Activated effector memory CD4-positive, alpha-beta T cell treated with anti-CD3 and anti-CD28 coated beads, Interleukin-2, amount 50 U/mL, for 16 hours (primary cell): ENCODE measurements around the gene MPPED1.

Source experiments
- DNase-seq: peaks from one replicate; pipeline ENCODE4 v3.0.0-alpha.2; 2020

MPPED1 gene, protein sequence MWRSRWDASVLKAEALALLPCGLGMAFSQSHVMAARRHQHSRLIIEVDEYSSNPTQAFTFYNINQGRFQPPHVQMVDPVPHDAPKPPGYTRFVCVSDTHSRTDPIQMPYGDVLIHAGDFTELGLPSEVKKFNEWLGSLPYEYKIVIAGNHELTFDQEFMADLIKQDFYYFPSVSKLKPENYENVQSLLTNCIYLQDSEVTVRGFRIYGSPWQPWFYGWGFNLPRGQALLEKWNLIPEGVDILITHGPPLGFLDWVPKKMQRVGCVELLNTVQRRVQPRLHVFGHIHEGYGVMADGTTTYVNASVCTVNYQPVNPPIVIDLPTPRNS

GRCh38 chr22:43411869-43412807, at the start of gene MPPED1:
TSS of gene MPPED1 (plus strand) at chr22:43412014. CDS start at chr22:43424986, 12,972 bp downstream.
- DNase-seq, result no peak

- peak; percentile 5 for DNase-seq
These were observed 48.3 kb upstream of the MPPED1 start for GRCh38 chr22:43363315-43364168.

DNA sequence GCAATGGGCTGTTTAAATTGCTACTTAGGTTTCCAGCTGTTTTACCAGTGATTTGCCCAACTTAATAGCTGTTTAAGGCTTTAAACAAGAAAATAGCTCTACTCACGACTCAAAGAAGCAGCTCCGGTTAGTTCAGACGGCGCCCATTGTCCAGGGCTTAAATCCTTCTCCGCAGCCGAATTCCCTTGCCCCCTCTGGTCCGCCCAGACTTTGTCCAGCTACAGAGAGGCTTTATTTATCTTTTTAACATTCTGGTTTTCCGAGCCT, 47.7 kb upstream of the MPPED1 start:
- DNase-seq, result peak; percentile 42

DNA sequence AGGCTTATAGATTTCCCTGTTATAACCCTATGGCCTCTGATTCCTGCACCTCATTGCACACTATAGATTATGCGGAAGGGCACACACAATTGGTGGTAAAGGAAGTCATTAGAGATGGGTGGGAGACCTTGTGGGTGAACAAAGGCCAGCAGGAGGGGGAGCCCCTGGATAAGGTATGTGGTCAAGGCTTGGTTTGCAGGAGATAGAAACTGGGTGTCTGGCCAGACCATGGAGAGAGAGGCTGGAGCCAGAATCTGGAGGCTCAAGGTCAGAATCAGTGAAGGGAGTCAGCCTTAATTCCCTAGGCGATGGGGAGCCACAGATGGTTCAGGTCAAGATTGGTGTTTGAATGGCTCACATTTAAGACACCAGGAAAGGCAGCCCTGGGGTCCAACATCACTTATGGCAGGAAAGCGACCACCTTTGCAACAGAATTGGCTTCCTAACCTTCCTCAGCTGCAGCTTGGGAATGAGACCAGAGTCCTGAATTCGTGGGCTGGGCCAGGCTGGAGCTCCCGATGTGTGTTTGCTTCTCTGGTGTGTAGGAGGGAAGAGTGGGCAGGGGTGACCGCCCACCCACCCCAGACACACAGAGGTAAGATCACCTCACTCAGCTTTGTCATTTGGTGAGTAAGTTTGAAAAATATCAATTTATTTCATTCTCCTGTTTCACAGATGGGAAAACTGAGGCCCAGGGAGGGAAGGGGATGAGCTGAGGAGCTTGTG, 45.9 kb upstream of the MPPED1 start:
- peak; percentile 45 for DNase-seq

GRCh38 chr22:43370036-43370435, 41.8 kb upstream of the MPPED1 start:
- peak; percentile 57 for DNase-seq

DNA sequence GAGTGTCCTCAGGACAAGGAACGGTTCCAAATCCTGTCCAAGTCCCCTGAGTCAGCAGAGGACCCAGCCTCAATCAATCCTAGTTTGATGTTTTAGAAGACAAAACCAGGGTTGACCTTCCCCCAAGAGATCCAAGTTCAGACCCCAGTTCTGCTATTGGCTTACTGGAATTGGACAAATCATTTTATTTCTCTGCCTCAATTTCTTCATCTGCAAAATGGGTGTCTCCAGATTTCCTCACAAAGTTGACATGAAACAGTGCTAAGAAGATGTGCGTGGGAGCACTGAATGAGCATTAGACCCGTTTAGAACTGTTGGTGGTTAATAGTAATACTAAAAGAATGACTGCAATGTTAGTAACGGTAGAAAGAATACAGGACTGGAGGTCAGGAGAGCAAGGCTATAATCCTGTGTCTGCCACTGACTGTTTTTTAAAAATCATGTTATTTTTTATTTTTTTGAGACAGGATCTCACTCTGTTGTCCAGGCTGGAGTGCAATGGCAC, 35.8 kb upstream of the MPPED1 start:
- DNase-seq, result no peak

- DNase-seq, result peak; percentile 65
These were observed 34.9 kb upstream of the MPPED1 start for GRCh38 chr22:43376765-43377547.

- DNase-seq, result no peak
These were observed 34.3 kb upstream of the MPPED1 start for GRCh38 chr22:43377548-43377895.

GRCh38 chr22:43377896-43378704, 33.7 kb upstream of the MPPED1 start:
- peak; percentile 48 for DNase-seq

DNA sequence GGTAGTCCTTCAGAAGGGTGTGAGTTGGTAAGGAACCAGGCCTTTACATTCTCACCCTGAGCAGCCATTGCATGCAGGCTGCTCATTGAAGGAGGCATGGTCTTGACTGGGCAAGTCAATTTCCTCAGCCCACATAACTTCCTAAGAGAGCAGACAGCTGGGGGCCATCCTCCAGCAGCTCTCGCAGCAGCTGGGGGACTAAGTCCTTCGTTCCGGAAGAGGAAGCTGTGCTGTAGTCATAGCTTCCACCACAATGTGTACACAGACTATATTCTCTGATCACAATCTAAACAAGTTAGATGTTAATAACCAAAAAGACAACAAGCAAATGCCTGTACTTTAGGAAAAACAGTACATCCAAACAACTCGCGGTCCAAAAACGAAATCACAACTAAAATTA, 30.1 kb upstream of the MPPED1 start:
- peak; percentile 61 for DNase-seq

- DNase-seq, result peak; percentile 28
These were observed 27.0 kb upstream of the MPPED1 start for GRCh38 chr22:43384863-43385262.

GRCh38 chr22:43385770-43386641, 25.8 kb upstream of the MPPED1 start:
- peak; percentile 89 for DNase-seq

DNA sequence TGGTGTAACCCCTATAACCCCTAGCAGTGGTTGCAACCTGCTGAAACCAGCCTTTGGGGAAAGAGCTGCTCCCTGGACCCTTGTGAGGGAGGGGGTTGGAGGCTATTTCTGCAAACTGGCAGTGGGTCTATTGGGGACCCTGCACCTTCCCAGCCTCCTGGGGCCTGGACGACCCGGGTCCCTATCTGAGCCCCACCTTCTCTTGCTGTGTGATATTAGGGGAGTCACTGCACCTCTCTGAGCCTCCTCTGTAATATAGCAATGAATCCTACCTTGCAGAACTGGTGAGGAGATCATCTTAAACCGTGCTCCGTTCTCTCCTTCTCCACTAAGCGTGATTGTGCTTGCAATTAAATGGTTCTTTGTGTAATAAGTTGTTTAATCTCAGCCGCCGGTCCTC, 24.0 kb upstream of the MPPED1 start:
- DNase-seq, result peak; percentile 25

DNA sequence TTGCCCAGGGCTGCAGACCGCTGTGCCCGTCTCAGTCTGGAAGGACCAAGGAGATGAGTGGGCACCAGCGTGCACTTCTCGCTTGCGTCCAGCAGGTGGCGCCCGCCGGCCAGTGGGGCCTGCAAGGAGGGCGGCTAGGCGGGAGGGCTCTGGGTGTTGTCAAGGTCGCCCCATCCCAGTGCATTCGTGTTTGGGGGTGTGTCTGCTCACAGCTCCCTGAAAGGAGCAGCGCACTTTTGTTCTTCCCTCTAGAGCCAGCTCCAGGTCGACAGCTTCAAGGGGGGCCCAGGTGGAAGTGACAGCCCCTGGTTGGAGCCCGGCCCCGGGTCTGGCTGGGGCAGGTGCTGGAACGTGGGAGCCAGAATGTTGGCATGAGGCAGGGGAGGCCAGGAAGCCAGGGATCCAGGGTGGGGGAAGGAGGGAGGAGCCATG, 23.4 kb upstream of the MPPED1 start:
- DNase-seq, result peak; percentile 91

- peak; percentile 59 for DNase-seq
These were observed 22.5 kb upstream of the MPPED1 start for GRCh38 chr22:43389227-43389836.

- DNase-seq, result peak; percentile 34
These were observed 21.6 kb upstream of the MPPED1 start for GRCh38 chr22:43390166-43390565.

DNA sequence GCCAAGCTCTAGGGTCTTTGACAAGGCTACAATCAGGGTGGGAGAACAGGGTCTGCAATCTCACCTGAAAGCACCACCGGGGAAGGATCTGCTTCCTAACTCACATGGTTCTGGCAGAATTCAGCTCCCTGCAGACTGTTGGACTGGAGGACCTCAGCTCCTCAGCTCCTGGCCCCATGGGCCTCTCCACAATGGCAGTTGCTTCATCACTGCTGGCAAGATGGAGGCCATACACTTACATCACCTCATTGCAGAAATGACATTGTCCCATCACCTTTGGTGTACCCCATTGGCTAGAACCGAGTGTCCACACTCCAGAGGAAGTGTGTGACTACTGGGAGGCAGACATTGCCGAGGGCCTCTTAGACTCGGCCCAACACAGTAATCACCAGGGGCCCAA, 20.9 kb upstream of the MPPED1 start:
- peak; percentile 39 for DNase-seq

DNA sequence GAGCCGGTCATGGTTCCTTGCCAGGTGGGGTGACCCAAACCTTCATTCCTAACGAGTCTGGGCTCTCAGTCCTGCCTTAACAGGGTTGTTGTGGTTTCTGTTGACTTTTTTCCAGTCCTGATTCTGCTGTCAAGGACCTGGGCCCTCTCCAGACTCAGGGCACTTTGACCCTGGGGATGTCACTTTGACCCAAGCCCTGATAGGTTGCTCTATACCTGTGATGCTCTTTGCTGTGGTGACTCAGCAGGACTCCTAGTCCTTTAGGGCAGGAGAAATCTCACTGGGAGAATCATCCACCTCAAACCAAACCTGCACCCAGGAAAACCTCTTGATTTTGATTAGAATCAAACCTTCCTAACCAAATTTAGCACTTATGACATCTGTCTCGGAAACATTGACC, 20.5 kb upstream of the MPPED1 start:
- peak; percentile 19 for DNase-seq

DNA sequence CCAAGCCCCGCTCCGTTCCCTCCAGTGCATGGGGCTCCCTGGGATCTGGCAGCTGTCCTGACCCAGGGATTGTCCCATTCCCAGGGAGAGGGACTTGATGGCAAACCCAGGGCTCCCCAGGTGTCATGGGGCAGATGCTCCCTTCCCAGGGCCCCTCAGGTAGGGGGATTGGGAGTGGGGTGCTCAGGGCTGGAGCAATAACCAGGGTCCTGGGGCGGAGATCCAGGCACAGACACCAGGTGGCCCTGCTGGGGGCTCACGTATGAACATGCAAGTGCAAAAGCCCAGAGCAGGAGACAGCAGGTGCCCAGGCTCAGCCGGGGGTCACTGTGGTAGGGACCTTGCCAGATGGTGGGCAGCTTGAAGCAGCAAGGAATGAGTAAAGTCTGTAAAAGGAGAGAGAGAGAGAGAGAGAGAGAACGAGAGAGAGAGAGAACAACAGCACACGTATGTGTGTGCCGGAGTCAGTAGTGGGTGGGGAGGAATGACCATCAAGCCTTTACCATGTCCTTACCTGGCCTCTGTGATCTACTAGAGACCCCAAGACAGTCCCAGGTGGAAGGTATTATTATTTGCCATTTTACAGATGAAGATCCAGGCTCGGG, 19.3 kb upstream of the MPPED1 start:
- peak; percentile 52 for DNase-seq
